GM12878 (cell line): ENCODE measurements around the gene ESYT3. TPM values are rescaled to one million over a fixed set of nuclear protein-coding genes. Genes with fewer than 3 reads are reported as not detected.
A peak's percentile ranks its signal among the peaks of the same experiment; 100 is the strongest.

Experiments used
- ATAC-seq: fragments of 200-7000 bp; cut with Tn5 transposase; 3 replicates; pipeline ENCODE4 v1.9.1; 2020; ENCODE audit warnings: mild to moderate bottlenecking, moderate library complexity
- BruUV-seq: library from RNA; stranded (reverse); fragments of 400-500 nt; replicated peaks from 2 replicates; lab custom pipeline; 2021; lab: Mats Ljungman, UMichigan
- CTCF ChIA-PET: fragments of 300-600 bp; sonication (Branson Sonifier 250); formaldehyde crosslinking; extraction: SDS; loops from one replicate; lab custom pipeline; 2021; ENCODE audit warnings: inconsistent platforms; lab: Yijun Ruan, JAX
- POLR2A ChIA-PET: fragments of 350-600 bp; formaldehyde crosslinking; extraction: SDS; loops from one replicate; lab custom pipeline; 2021; ENCODE audit warnings: inconsistent platforms; lab: Charles Lee
- RAD21 ChIA-PET: fragments of 300-600 bp; sonication (Branson Sonifier 250); formaldehyde crosslinking; loops from one replicate; lab custom pipeline; 2023; ENCODE audit warnings: antibody characterized with exemption; ENCODE audit not compliant: unreplicated experiment; lab: Charles Lee
- SMC1A ChIA-PET: fragments of 300-600 bp; sonication (Branson Sonifier 250); formaldehyde crosslinking; loops from one replicate; lab custom pipeline; 2023; ENCODE audit not compliant: unreplicated experiment, uncharacterized antibody; lab: Charles Lee
- DNase-seq: peaks from one replicate; pipeline ENCODE4 v3.0.0-alpha.2; 2011; ENCODE audit warnings: low read depth, low spot score
- FAIRE-seq: peaks from 3 replicates; lab custom pipeline; 2011; peaks lifted over from hg19 to GRCh38; lab: Jason Lieb, UNC
- H2AFZ ChIP-seq: 2 replicates; pipeline ENCODE4 v1.6.0; 2011; ENCODE audit warnings: low read depth, low read length, control low read depth; ENCODE audit not compliant: control insufficient read depth
- H3K27ac ChIP-seq: 2 replicates; pipeline ENCODE4 v1.5.1; 2011; ENCODE audit warnings: control low read depth; ENCODE audit not compliant: control insufficient read depth, insufficient read depth
- H3K27me3 ChIP-seq, 2 experiments: replicated peaks in 1 of 2; 2 replicates each; pipeline versions ENCODE4 v1.6.0 to v1.6.1; 2011; ENCODE audit warnings: low read length in 1 of 2; ENCODE audit not compliant: control insufficient read depth in 2 of 2, insufficient read depth in 2 of 2
- H3K36me3 ChIP-seq, 2 experiments: 2 replicates each; pipeline ENCODE4 v1.5.1; 2011; ENCODE audit warnings: low read length in 1 of 2; ENCODE audit not compliant: control insufficient read depth in 2 of 2, insufficient read depth in 2 of 2
- H3K4me1 ChIP-seq: 2 replicates; pipeline ENCODE4 v1.6.1; 2011; ENCODE audit warnings: mild to moderate bottlenecking, low read length, moderate library complexity, mixed read lengths; ENCODE audit not compliant: control insufficient read depth, insufficient read depth
- H3K4me2 ChIP-seq: 2 replicates; pipeline ENCODE4 v1.6.0; 2011; ENCODE audit warnings: control low read depth; ENCODE audit not compliant: control insufficient read depth, insufficient read depth
- H3K4me3 ChIP-seq: fragments of 200-600 bp; sonication (generic); 2 replicates; pipeline ENCODE4 v1.5.1; 2016
- H3K79me2 ChIP-seq: 2 replicates; pipeline ENCODE4 v1.6.0; 2011; ENCODE audit warnings: low read length; ENCODE audit not compliant: control insufficient read depth, insufficient read depth
- H3K9ac ChIP-seq: 2 replicates; pipeline ENCODE4 v1.8.0; 2011; ENCODE audit warnings: low read length, control low read depth, mixed read lengths; ENCODE audit not compliant: control insufficient read depth, insufficient read depth
- H3K9me3 ChIP-seq: replicated peaks from 3 replicates; pipeline ENCODE4 v1.5.1; 2011; ENCODE audit warnings: mild to moderate bottlenecking, low read length; ENCODE audit not compliant: control insufficient read depth, insufficient read depth
- H4K20me1 ChIP-seq: 2 replicates; pipeline ENCODE4 v1.6.0; 2011; ENCODE audit not compliant: control insufficient read depth, insufficient read depth
- BACH1 ChIP-seq: fragments of 450-650 bp; IDR thresholded peaks from 2 replicates; pipeline ENCODE4 v1.6.1; 2017; ENCODE audit warnings: mild to moderate bottlenecking, borderline replicate concordance
- BMI1 ChIP-seq: fragments of 450-650 bp; IDR thresholded peaks from 2 replicates; pipeline ENCODE4 v1.6.1; 2016; ENCODE audit warnings: mild to moderate bottlenecking, moderate library complexity, borderline replicate concordance
- EGR1 ChIP-seq, 2 experiments: IDR thresholded peaks; 1 replicate in 1 of 2; 2 replicates in 1 of 2; pipeline ENCODE4 v1.6.1; 2011 to 2012; ENCODE audit warnings: low read depth in 2 of 2, low read length in 2 of 2, borderline replicate concordance in 1 of 2, mild to moderate bottlenecking in 1 of 2, moderate library complexity in 1 of 2
- LARP7 ChIP-seq: fragments of 450-650 bp; IDR thresholded peaks from 2 replicates; pipeline ENCODE4 v1.6.1; 2017; ENCODE audit warnings: mild to moderate bottlenecking
- MTA3 ChIP-seq: IDR thresholded peaks from 2 replicates; pipeline ENCODE4 v1.6.1; 2012; ENCODE audit warnings: low read length, inconsistent platforms, borderline replicate concordance
- NR2F1 ChIP-seq: fragments of 450-650 bp; conservative IDR thresholded peaks from 2 replicates; pipeline ENCODE4 v1.6.1; 2017; ENCODE audit warnings: mild to moderate bottlenecking
- SRF ChIP-seq, 2 experiments: IDR thresholded peaks; 2 replicates each; pipeline ENCODE4 v1.6.1; 2011; ENCODE audit warnings: low read depth in 2 of 2, low read length in 2 of 2, mild to moderate bottlenecking in 1 of 2, moderate library complexity in 1 of 2
- STAT1 ChIP-seq: fragments of 450-650 bp; conservative IDR thresholded peaks from 2 replicates; pipeline ENCODE4 v1.6.1; 2014; ENCODE audit warnings: antibody characterized with exemption, mild to moderate bottlenecking
- WGBS: methylation state at CpG from one replicate; pipeline ENCODE4 v1.1.6; 2016; ENCODE audit warnings: low lambda C conversion rate; ENCODE audit not compliant: insufficient replicate concordance, insufficient coverage; ENCODE audit errors: missing lambda C conversion rate; 5-methylcytosine and 5-hydroxymethylcytosine counted together
- in situ Hi-C: fragments of 300-500 bp; cut with MboI; formaldehyde crosslinking; loops from 9 replicates; pipeline ENCODE4 v1.14.3; 2018; ENCODE audit warnings: mixed read lengths
- intact Hi-C: fragments of 100-400 bp; cut with micrococcal nuclease; formaldehyde crosslinking; loops from one replicate; pipeline ENCODE4 v1.14.2; 2022; ENCODE audit not compliant: unreplicated experiment
- polyA plus RNA-seq, 11 experiments: library from polyadenylated mRNA; depleted of rRNA in 4 of 11; unstranded in 6 of 11; stranded (reverse) in 5 of 11; fragments of >200 nt; fragmentation: Nextera tagmentation in 4 of 11; fragmentation: Illumina TruSeq in 1 of 11; extraction: Ambion mirVana in 4 of 11; extraction: Trizol in 1 of 11; gene quantifications; 1 replicate in 1 of 11; 2 replicates in 10 of 11; pipeline versions ENCODE4 v1.2.1 to v1.2.3, GENCODE V29; 2011 to 2016; ENCODE audit warnings: inconsistent platforms in 2 of 11, missing spikeins in 2 of 11, low read depth in 1 of 11
- total RNA-seq, 4 experiments: library from RNA; depleted of rRNA in 3 of 4; stranded (reverse); fragments of >200 nt in 3 of 4; fragmentation: Illumina TruSeq in 1 of 4; extraction: Trizol in 1 of 4; gene quantifications; 2 replicates each; pipeline versions ENCODE4 v1.2.1 to v1.2.3, GENCODE V29; 2013 to 2021
- TF ChIP-seq, protein P1 (sequence below): fragments of 450-650 bp; IDR thresholded peaks from 2 replicates; pipeline ENCODE4 v1.6.1; 2014; ENCODE audit warnings: mild to moderate bottlenecking
- TF ChIP-seq, protein P2 (sequence below): fragments of 450-650 bp; formaldehyde crosslinking; IDR thresholded peaks from 2 replicates; pipeline ENCODE4 v1.4.0; 2022; ENCODE audit warnings: mild to moderate bottlenecking, moderate library complexity
- TF ChIP-seq, protein P3 (sequence below): fragments of 450-650 bp; IDR thresholded peaks from 2 replicates; pipeline ENCODE4 v1.6.1; 2018; ENCODE audit warnings: mild to moderate bottlenecking, low read depth, moderate library complexity; ENCODE audit not compliant: partially characterized antibody

The ESYT3 gene
- total and polyA plus RNA-seq, 10 of the 15 experiments (the other 5 are each of a cell fraction or from before 2014, with no cell fraction given) = not detected

DNA sequence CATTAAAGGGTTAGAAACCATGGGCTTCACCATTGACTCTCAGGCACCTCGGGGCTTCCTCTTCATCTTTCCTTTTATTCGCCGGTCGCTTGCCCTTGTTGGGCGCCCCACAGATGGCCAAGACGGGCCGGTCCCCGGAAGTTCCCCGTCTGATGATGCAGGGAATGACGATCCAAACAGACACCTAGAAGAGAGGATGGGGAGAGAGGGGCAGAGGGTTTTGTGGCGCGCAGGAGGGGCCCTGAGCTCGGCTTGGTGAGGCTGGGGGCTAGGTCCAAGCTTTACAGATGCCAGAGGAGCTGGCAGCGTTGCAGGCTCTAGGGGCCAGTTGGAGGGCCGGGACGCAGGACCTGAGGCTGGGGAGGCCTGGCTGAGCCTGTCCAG, 532 bp upstream of the ESYT3 start (continued):
- TF ChIP-seq, protein P1, sequence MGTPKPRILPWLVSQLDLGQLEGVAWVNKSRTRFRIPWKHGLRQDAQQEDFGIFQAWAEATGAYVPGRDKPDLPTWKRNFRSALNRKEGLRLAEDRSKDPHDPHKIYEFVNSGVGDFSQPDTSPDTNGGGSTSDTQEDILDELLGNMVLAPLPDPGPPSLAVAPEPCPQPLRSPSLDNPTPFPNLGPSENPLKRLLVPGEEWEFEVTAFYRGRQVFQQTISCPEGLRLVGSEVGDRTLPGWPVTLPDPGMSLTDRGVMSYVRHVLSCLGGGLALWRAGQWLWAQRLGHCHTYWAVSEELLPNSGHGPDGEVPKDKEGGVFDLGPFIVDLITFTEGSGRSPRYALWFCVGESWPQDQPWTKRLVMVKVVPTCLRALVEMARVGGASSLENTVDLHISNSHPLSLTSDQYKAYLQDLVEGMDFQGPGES = no peak
- TF ChIP-seq MTA3 (no peak), LARP7 (no peak), EGR1 (IDR thresholded peaks at IDR 0.05; ENCODE audit: borderline replicate concordance in 1 of 2, low read depth in 2 of 2, low read length in 2 of 2) (no peak)
- TF ChIP-seq, protein P2, sequence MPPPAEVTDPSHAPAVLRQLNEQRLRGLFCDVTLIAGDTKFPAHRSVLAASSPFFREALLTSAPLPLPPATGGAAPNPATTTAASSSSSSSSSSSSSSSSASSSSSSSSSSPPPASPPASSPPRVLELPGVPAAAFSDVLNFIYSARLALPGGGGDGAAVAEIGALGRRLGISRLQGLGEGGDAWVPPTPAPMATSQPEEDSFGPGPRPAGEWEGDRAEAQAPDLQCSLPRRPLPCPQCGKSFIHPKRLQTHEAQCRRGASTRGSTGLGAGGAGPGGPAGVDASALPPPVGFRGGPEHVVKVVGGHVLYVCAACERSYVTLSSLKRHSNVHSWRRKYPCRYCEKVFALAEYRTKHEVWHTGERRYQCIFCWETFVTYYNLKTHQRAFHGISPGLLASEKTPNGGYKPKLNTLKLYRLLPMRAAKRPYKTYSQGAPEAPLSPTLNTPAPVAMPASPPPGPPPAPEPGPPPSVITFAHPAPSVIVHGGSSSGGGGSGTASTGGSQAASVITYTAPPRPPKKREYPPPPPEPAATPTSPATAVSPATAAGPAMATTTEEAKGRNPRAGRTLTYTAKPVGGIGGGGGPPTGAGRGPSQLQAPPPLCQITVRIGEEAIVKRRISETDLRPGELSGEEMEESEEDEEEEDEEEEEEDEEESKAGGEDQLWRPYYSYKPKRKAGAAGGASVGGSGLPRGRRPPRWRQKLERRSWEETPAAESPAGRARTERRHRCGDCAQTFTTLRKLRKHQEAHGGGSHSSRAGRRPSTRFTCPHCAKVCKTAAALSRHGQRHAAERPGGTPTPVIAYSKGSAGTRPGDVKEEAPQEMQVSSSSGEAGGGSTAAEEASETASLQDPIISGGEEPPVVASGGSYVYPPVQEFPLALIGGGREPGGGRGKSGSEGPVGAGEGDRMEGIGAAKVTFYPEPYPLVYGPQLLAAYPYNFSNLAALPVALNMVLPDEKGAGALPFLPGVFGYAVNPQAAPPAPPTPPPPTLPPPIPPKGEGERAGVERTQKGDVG = no peak

GRCh38 chr3:138434875-138435772, 708 bp downstream of the ESYT3 start:
- no peaks in the 10 kb centered on the region for H4K20me1 ChIP-seq
- peaks cover 14 to 15% of the 10 kb centered on the region in 2 experiments for H3K27me3 ChIP-seq
- H3K9me3 ChIP-seq = no peaks in the 10 kb centered on the region
- ChIA-PET POLR2A (no interaction called here), SMC1A (no interaction called here), CTCF (interaction anchor here (1.0 kb wide), 1 partner anchor 11 kb away, joined by 3 read pairs; no protein-coding TSS in a partner anchor), RAD21 (no interaction called here)
- no peak overlapping the region for H3K9ac ChIP-seq
- ATAC-seq (no peak), DNase-seq (no peak), FAIRE-seq (no peak)
- H3K4me3 ChIP-seq = no peak overlapping the region
- intact Hi-C loops = no loop called here
- H3K4me1 ChIP-seq = no peaks in the 10 kb centered on the region
- peak overlapping the region; percentile 64; the same call in 1 of the 2 replicates for H3K4me2 ChIP-seq
- H3K79me2 ChIP-seq = no peaks in the 10 kb centered on the region
- 16% methylated on average over 72 of the region's 78 CpGs for WGBS
- no TSS peak for BruUV-seq
- no peak overlapping the region for H3K27ac ChIP-seq
- in situ Hi-C loops = no loop called here
- H2AFZ ChIP-seq = no peak overlapping the region
- no peaks in the 10 kb centered on the region for H3K36me3 ChIP-seq
- TF ChIP-seq BMI1 = no peak
- TF ChIP-seq, protein P3, sequence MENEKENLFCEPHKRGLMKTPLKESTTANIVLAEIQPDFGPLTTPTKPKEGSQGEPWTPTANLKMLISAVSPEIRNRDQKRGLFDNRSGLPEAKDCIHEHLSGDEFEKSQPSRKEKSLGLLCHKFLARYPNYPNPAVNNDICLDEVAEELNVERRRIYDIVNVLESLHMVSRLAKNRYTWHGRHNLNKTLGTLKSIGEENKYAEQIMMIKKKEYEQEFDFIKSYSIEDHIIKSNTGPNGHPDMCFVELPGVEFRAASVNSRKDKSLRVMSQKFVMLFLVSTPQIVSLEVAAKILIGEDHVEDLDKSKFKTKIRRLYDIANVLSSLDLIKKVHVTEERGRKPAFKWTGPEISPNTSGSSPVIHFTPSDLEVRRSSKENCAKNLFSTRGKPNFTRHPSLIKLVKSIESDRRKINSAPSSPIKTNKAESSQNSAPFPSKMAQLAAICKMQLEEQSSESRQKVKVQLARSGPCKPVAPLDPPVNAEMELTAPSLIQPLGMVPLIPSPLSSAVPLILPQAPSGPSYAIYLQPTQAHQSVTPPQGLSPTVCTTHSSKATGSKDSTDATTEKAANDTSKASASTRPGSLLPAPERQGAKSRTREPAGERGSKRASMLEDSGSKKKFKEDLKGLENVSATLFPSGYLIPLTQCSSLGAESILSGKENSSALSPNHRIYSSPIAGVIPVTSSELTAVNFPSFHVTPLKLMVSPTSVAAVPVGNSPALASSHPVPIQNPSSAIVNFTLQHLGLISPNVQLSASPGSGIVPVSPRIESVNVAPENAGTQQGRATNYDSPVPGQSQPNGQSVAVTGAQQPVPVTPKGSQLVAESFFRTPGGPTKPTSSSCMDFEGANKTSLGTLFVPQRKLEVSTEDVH = no peak
- TF ChIP-seq BACH1 = no peak
- TF ChIP-seq NR2F1 = no peak
- TF ChIP-seq SRF (IDR thresholded peaks at IDR 0.05; ENCODE audit: low read depth in 2 of 2, low read length in 2 of 2) = no peak
- TF ChIP-seq STAT1 = no peak
